ENCODE results near the gene PPP2R3C.
"Not testable (repeated sequence)": the region's sequence is repeated elsewhere in the genome, so short reads cannot be mapped to it uniquely, and the experiment has no call there.

Gene PPP2R3C

GRCh38 chr14:35116242-35116641 lies 5.5 kb downstream of the PPP2R3C start:
- H3K36me3 ChIP-seq (ENCODE audit: insufficient read depth, low read length) = peaks cover 62% of the 10 kb centered on the region

DNA sequence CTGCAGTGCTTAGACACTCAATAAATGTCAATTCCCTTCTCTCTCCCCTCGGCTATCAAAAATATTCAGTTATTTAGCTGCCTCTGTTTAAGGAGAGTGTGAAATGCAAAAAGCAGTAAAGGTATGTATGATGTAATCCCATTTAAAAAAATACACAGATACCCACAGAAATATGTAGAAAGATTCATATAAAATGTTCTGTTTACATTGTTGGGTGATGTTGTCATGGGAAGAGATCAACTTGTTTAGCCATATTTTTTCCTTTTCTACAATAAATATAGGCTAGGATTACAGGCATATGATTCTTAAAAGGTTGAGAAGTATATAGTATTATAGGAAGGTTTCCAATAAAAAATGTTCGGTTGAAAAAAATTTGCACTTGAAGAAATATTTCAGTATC lies 7.8 kb downstream of the PPP2R3C start:
- no peaks in the 10 kb centered on the region for H3K4me1 ChIP-seq (ENCODE audit: insufficient read depth, low read length)
- H3K27me3 ChIP-seq (ENCODE audit: insufficient read depth, low read length) = no peaks in the 10 kb centered on the region
- H3K36me3 ChIP-seq (ENCODE audit: insufficient read depth, low read length) = peaks cover 73% of the 10 kb centered on the region
- no peak overlapping the region for H2AFZ ChIP-seq (ENCODE audit: low read depth, low read length)
- peaks cover 3% of the 10 kb centered on the region for H3K9me3 ChIP-seq (ENCODE audit: low read length)
- H3K4me3 ChIP-seq (ENCODE audit: low read length) = no peak overlapping the region

More at GRCh38 chr14:35116242-35116641, 5.5 kb downstream of the PPP2R3C start:
- peaks cover 3% of the 10 kb centered on the region for H3K9me3 ChIP-seq (ENCODE audit: low read length)
- H2AFZ ChIP-seq (ENCODE audit: low read depth, low read length) = no peak overlapping the region
- no peaks in the 10 kb centered on the region for H3K27me3 ChIP-seq (ENCODE audit: insufficient read depth, low read length)
- H3K4me1 ChIP-seq (ENCODE audit: insufficient read depth, low read length) = peaks cover 2% of the 10 kb centered on the region
- H3K4me3 ChIP-seq (ENCODE audit: low read length) = no peak overlapping the region

- Histone ChIP-seq H3K4me3 (ENCODE audit: low read length) (no peak overlapping the region), H3K4me1 (ENCODE audit: insufficient read depth, low read length) (no peaks in the 10 kb centered on the region), H3K36me3 (ENCODE audit: insufficient read depth, low read length) (peaks cover 70% of the 10 kb centered on the region), H2AFZ (ENCODE audit: low read depth, low read length) (no peak overlapping the region), H3K27me3 (ENCODE audit: insufficient read depth, low read length) (no peaks in the 10 kb centered on the region), H3K9me3 (ENCODE audit: low read length) (peaks cover 3% of the 10 kb centered on the region)
Measured at GRCh38 chr14:35113308-35113950, 8.4 kb downstream of the PPP2R3C start.

- Histone ChIP-seq H3K9me3 (ENCODE audit: low read length) (peaks cover 3% of the 10 kb centered on the region), H3K4me1 (ENCODE audit: insufficient read depth, low read length) (no peaks in the 10 kb centered on the region), H3K36me3 (ENCODE audit: insufficient read depth, low read length) (peaks cover 69% of the 10 kb centered on the region), H3K27me3 (ENCODE audit: insufficient read depth, low read length) (no peaks in the 10 kb centered on the region), H3K4me3 (ENCODE audit: low read length) (no peak overlapping the region), H2AFZ (ENCODE audit: low read depth, low read length) (no peak overlapping the region)
Measured at GRCh38 chr14:35112641-35113040, 9.1 kb downstream of the PPP2R3C start.

DNA sequence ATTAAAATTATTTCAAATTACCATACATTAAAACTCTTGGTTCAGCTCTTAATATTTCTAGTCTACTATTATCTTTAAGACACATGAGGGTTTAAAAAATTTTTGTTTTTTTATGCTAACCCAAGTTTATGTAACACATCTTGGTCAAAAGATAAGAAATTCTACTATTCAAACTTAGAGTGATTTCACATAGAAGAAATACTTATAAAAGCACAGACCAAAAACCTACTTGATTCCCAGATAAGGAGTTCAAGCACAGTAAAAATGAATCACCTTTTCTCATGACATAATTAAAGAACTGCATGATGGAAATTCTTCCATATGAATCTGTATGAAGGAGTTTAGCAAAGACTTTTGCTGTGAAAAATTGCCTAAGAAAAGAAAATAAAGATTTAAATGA lies 13.9 kb downstream of the PPP2R3C start:
- no peaks in the 10 kb centered on the region for H3K4me1 ChIP-seq (ENCODE audit: insufficient read depth, low read length)
- H3K36me3 ChIP-seq (ENCODE audit: insufficient read depth, low read length) = peaks cover 68% of the 10 kb centered on the region
- no peaks in the 10 kb centered on the region for H3K27me3 ChIP-seq (ENCODE audit: insufficient read depth, low read length)
- H3K9me3 ChIP-seq (ENCODE audit: low read length) = no peaks in the 10 kb centered on the region
- H2AFZ ChIP-seq (ENCODE audit: low read depth, low read length) = no peak overlapping the region
- no peak overlapping the region for H3K4me3 ChIP-seq (ENCODE audit: low read length)

GRCh38 chr14:35094645-35095044 lies 27.1 kb downstream of the PPP2R3C start:
- not testable (repeated sequence) for H3K9me3 ChIP-seq (ENCODE audit: low read length); H2AFZ ChIP-seq (ENCODE audit: low read depth, low read length); H3K4me3 ChIP-seq (ENCODE audit: low read length); H3K27me3 ChIP-seq (ENCODE audit: insufficient read depth, low read length); H3K4me1 ChIP-seq (ENCODE audit: insufficient read depth, low read length)
- H3K36me3 ChIP-seq (ENCODE audit: insufficient read depth, low read length) = peaks cover 68% of the 10 kb centered on the region

DNA sequence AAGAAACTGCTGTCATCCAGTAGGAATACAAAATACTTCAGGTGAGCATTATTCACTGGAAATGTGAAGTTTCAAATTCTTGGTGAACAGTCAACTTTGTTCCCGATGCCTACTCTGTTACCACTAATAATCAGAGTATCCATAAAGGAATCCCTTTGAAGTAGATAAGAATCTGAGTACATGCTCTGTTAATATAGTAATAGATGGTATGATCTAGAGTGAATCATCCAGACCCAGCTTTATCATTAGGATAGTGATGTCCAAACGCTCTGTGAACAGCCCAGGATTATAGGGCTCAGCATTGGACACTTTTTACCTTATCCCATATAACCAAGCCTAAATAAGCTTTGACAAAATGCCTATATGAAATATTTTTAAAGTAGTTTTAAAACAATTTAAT lies 33.3 kb downstream of the PPP2R3C start:
- Histone ChIP-seq H3K4me1 (ENCODE audit: insufficient read depth, low read length) (no peaks in the 10 kb centered on the region), H3K4me3 (ENCODE audit: low read length) (no peak overlapping the region), H2AFZ (ENCODE audit: low read depth, low read length) (no peak overlapping the region), H3K9me3 (ENCODE audit: low read length) (peaks cover 5% of the 10 kb centered on the region), H3K36me3 (ENCODE audit: insufficient read depth, low read length) (peaks cover 61% of the 10 kb centered on the region), H3K27me3 (ENCODE audit: insufficient read depth, low read length) (no peaks in the 10 kb centered on the region)

- Histone ChIP-seq H3K27me3 (ENCODE audit: insufficient read depth, low read length) (no peaks in the 10 kb centered on the region), H2AFZ (ENCODE audit: low read depth, low read length) (no peak overlapping the region), H3K4me3 (ENCODE audit: low read length) (no peak overlapping the region), H3K9me3 (ENCODE audit: low read length) (peaks cover 2% of the 10 kb centered on the region), H3K36me3 (ENCODE audit: insufficient read depth, low read length) (peaks cover 55% of the 10 kb centered on the region), H3K4me1 (ENCODE audit: insufficient read depth, low read length) (no peaks in the 10 kb centered on the region)
Measured at GRCh38 chr14:35085441-35085840, 36.3 kb downstream of the PPP2R3C start.

- Histone ChIP-seq H3K4me1 (ENCODE audit: insufficient read depth, low read length) (no peaks in the 10 kb centered on the region), H3K9me3 (ENCODE audit: low read length) (no peaks in the 10 kb centered on the region), H2AFZ (ENCODE audit: low read depth, low read length) (no peak overlapping the region), H3K27me3 (ENCODE audit: insufficient read depth, low read length) (no peaks in the 10 kb centered on the region), H3K4me3 (ENCODE audit: low read length) (no peak overlapping the region), H3K36me3 (ENCODE audit: insufficient read depth, low read length) (peaks cover 55% of the 10 kb centered on the region)
Measured at GRCh38 chr14:35083530-35084150, 38.1 kb downstream of the PPP2R3C start.

- Histone ChIP-seq H3K36me3 (ENCODE audit: insufficient read depth, low read length) (peaks cover 48% of the 10 kb centered on the region), H3K4me1 (ENCODE audit: insufficient read depth, low read length) (no peaks in the 10 kb centered on the region), H3K4me3 (ENCODE audit: low read length) (no peak overlapping the region), H3K9me3 (ENCODE audit: low read length) (no peaks in the 10 kb centered on the region), H2AFZ (ENCODE audit: low read depth, low read length) (no peak overlapping the region), H3K27me3 (ENCODE audit: insufficient read depth, low read length) (no peaks in the 10 kb centered on the region)
Measured at GRCh38 chr14:35079742-35080141, 42.0 kb downstream of the PPP2R3C start.

GRCh38 chr14:35078082-35078481 lies 43.7 kb downstream of the PPP2R3C start:
- peaks cover 43% of the 10 kb centered on the region for H3K36me3 ChIP-seq (ENCODE audit: insufficient read depth, low read length)
- no peak overlapping the region for H3K4me3 ChIP-seq (ENCODE audit: low read length)
- H3K9me3 ChIP-seq (ENCODE audit: low read length) = peaks cover 2% of the 10 kb centered on the region
- H3K27me3 ChIP-seq (ENCODE audit: insufficient read depth, low read length) = no peaks in the 10 kb centered on the region
- H2AFZ ChIP-seq (ENCODE audit: low read depth, low read length) = no peak overlapping the region
- no peaks in the 10 kb centered on the region for H3K4me1 ChIP-seq (ENCODE audit: insufficient read depth, low read length)

DNA sequence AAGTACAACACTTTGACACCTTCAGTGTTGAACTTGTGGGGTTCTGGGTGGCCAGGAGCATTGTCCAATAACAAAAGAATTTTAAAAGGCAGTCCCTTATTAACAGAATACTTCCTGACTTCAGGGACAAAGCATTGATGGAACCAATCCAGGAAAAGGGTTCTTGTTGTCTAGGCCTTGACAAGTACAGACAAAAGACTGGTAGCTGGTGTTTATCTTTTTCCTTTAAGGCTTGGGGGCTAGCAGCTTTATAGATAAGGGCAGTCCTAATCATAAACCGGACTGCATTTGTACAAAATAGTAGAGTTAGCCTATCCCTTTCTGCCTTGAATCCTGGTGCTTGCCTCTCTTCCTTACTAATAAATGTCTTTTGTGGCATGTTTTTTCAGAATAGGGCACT lies 48.3 kb downstream of the PPP2R3C start:
- Histone ChIP-seq H2AFZ (ENCODE audit: low read depth, low read length) (no peak overlapping the region), H3K9me3 (ENCODE audit: low read length) (peaks cover 5% of the 10 kb centered on the region), H3K36me3 (ENCODE audit: insufficient read depth, low read length) (peaks cover 34% of the 10 kb centered on the region), H3K4me1 (ENCODE audit: insufficient read depth, low read length) (no peaks in the 10 kb centered on the region), H3K4me3 (ENCODE audit: low read length) (no peak overlapping the region), H3K27me3 (ENCODE audit: insufficient read depth, low read length) (no peaks in the 10 kb centered on the region)

GRCh38 chr14:35072226-35072625 lies 49.6 kb downstream of the PPP2R3C start:
- Histone ChIP-seq H3K36me3 (ENCODE audit: insufficient read depth, low read length) (peaks cover 38% of the 10 kb centered on the region), H3K9me3 (ENCODE audit: low read length) (peaks cover 8% of the 10 kb centered on the region), H3K27me3 (ENCODE audit: insufficient read depth, low read length) (no peaks in the 10 kb centered on the region), H3K4me3 (ENCODE audit: low read length) (no peak overlapping the region), H3K4me1 (ENCODE audit: insufficient read depth, low read length) (no peaks in the 10 kb centered on the region), H2AFZ (ENCODE audit: low read depth, low read length) (no peak overlapping the region)

All from neuron (in vitro differentiated cells).